H1 (cell line): ENCODE results near the gene TEAD3. TPM values are rescaled to one million over a fixed set of nuclear protein-coding genes. Genes with fewer than 3 reads are reported as not detected.

ENCODE experiments used
- CTCF ChIA-PET: fragments of 300-600 bp; sonication (Branson Sonifier 250); formaldehyde crosslinking; loops from one replicate; lab custom pipeline; 2021; ENCODE audit not compliant: partially characterized antibody; lab: Charles Lee
- POLR2A ChIA-PET: fragments of 300-600 bp; sonication (Branson Sonifier 250); formaldehyde crosslinking; loops from one replicate; lab custom pipeline; 2021; ENCODE audit warnings: inconsistent platforms; ENCODE audit not compliant: partially characterized antibody; lab: Charles Lee
- DNase-seq, 2 experiments: peaks; one replicate each; pipeline versions ENCODE4 v3.0.0 to v3.0.0-alpha.2; 2010 to 2022; ENCODE audit warnings: low spot score in 2 of 2, low read depth in 1 of 2, mixed read lengths in 1 of 2
- FAIRE-seq: peaks from 2 replicates; lab custom pipeline; 2011; peaks lifted over from hg19 to GRCh38; lab: Jason Lieb, UNC
- H2AFZ ChIP-seq: 2 replicates; pipeline ENCODE4 v1.8.1; 2012; ENCODE audit warnings: low read length, inconsistent platforms
- H2AK5ac ChIP-seq: 2 replicates; pipeline ENCODE4 v1.6.1; 2013; ENCODE audit warnings: low read depth, low read length
- H2BK120ac ChIP-seq: replicated peaks from 2 replicates; pipeline ENCODE3; 2013; ENCODE audit warnings: low read depth, low read length, inconsistent platforms
- H2BK12ac ChIP-seq: 2 replicates; pipeline ENCODE4 v1.6.1; 2013; ENCODE audit warnings: low read depth, low read length
- H2BK15ac ChIP-seq: 2 replicates; pipeline ENCODE4 v1.6.1; 2013; ENCODE audit warnings: low read length
- H2BK20ac ChIP-seq: 2 replicates; pipeline ENCODE4 v1.6.1; 2013; ENCODE audit warnings: low read length
- H2BK5ac ChIP-seq: 2 replicates; pipeline ENCODE4 v1.6.1; 2013; ENCODE audit warnings: low read depth, low read length
- H3K14ac ChIP-seq: 2 replicates; pipeline ENCODE4 v1.6.1; 2013; ENCODE audit warnings: inconsistent platforms; ENCODE audit not compliant: insufficient read length
- H3K18ac ChIP-seq: 2 replicates; pipeline ENCODE4 v1.6.1; 2013; ENCODE audit warnings: low read length; ENCODE audit errors: extremely low read depth
- H3K23ac ChIP-seq: 2 replicates; pipeline ENCODE4 v1.6.1; 2013; ENCODE audit warnings: inconsistent platforms; ENCODE audit not compliant: insufficient read length
- H3K23me2 ChIP-seq: 2 replicates; pipeline ENCODE4 v1.6.1; 2013; ENCODE audit warnings: low read depth, low read length
- H3K27ac ChIP-seq: 2 replicates; pipeline ENCODE4 v1.6.1; 2011; ENCODE audit warnings: low read depth, low read length, inconsistent platforms
- H3K27me3 ChIP-seq, 4 experiments: replicated peaks in 1 of 4; 1 replicate in 1 of 4; 2 replicates in 3 of 4; pipeline versions ENCODE4 v1.6.1 to v1.8.1; 2011 to 2013; ENCODE audit warnings: low read length in 3 of 4, mild to moderate bottlenecking in 3 of 4, inconsistent platforms in 2 of 4, mixed read lengths in 2 of 4, moderate library complexity in 1 of 4; ENCODE audit not compliant: control insufficient read depth in 3 of 4, insufficient read depth in 3 of 4; ENCODE audit errors: extremely low read depth in 1 of 4
- H3K36me3 ChIP-seq, 4 experiments: 2 replicates each; pipeline versions ENCODE4 v1.6.1 to v1.8.1; 2011 to 2013; ENCODE audit warnings: mild to moderate bottlenecking in 4 of 4, low read length in 3 of 4, moderate library complexity in 2 of 4, control low read depth in 1 of 4, inconsistent platforms in 1 of 4; ENCODE audit not compliant: insufficient read depth in 4 of 4, control insufficient read depth in 2 of 4
- H3K4ac ChIP-seq: replicated peaks from 2 replicates; pipeline ENCODE3; 2013; ENCODE audit warnings: low read length, low read depth, mixed read lengths, inconsistent platforms; ENCODE audit not compliant: insufficient read length
- H3K4me1 ChIP-seq, 4 experiments: replicated peaks in 1 of 4; 1 replicate in 1 of 4; 2 replicates in 3 of 4; pipeline versions ENCODE4 v1.6.1 to v1.8.1; 2011 to 2013; ENCODE audit warnings: low read length in 3 of 4, inconsistent platforms in 2 of 4, mixed read lengths in 1 of 4; ENCODE audit not compliant: insufficient read depth in 4 of 4, control insufficient read depth in 3 of 4
- H3K4me2 ChIP-seq, 2 experiments: 2 replicates each; pipeline versions ENCODE4 v1.6.1 to v1.8.1; 2011 to 2013; ENCODE audit warnings: low read depth in 2 of 2, low read length in 2 of 2, control low read depth in 1 of 2, inconsistent platforms in 1 of 2, mild to moderate bottlenecking in 1 of 2; ENCODE audit not compliant: insufficient read depth in 1 of 2
- H3K4me3 ChIP-seq, 4 experiments: fragments of 200-600, 300-600 bp in 1 of 4; sonication (generic), shearing (Covaris generic), sonication (Bioruptor Twin) in 1 of 4; 2 replicates each; pipeline versions ENCODE4 v1.5.1 to v1.8.1; 2011 to 2016; ENCODE audit warnings: low read length in 4 of 4, low read depth in 3 of 4, control low read depth in 2 of 4, inconsistent platforms in 2 of 4, mild to moderate bottlenecking in 2 of 4, mixed read lengths in 1 of 4, moderate library complexity in 1 of 4; ENCODE audit not compliant: insufficient read depth in 2 of 4; ENCODE audit errors: extremely low read depth in 1 of 4
- H3K56ac ChIP-seq: replicated peaks from 2 replicates; pipeline ENCODE3; 2013; ENCODE audit warnings: low read depth, mild to moderate bottlenecking, mixed read lengths, low read length, inconsistent platforms; ENCODE audit not compliant: insufficient read length
- H3K79me1 ChIP-seq: 2 replicates; pipeline ENCODE4 v1.6.1; 2013; ENCODE audit warnings: low read depth, low read length, control low read depth
- H3K79me2 ChIP-seq, 2 experiments: 2 replicates each; pipeline versions ENCODE4 v1.6.1 to v1.8.1; 2012 to 2013; ENCODE audit warnings: low read length in 2 of 2, mild to moderate bottlenecking in 2 of 2, inconsistent platforms in 1 of 2; ENCODE audit not compliant: insufficient read depth in 2 of 2, control insufficient read depth in 1 of 2
- H3K9ac ChIP-seq, 4 experiments: replicated peaks in 1 of 4; 1 replicate in 1 of 4; 2 replicates in 3 of 4; pipeline versions ENCODE4 v1.6.1 to v1.8.1; 2011 to 2013; ENCODE audit warnings: low read depth in 3 of 4, low read length in 3 of 4, control low read depth in 2 of 4, mild to moderate bottlenecking in 2 of 4, moderate library complexity in 2 of 4, inconsistent platforms in 1 of 4; ENCODE audit errors: extremely low read depth in 1 of 4
- H3K9me3 ChIP-seq, 2 experiments: 2 replicates each; pipeline versions ENCODE4 v1.6.1 to v1.8.1; 2012 to 2013; ENCODE audit warnings: mild to moderate bottlenecking in 2 of 2, moderate library complexity in 2 of 2, control low read depth in 1 of 2, inconsistent platforms in 1 of 2, low read depth in 1 of 2, low read length in 1 of 2, mixed read lengths in 1 of 2; ENCODE audit not compliant: insufficient read depth in 2 of 2
- H4K20me1 ChIP-seq, 2 experiments: replicated peaks in 1 of 2; 2 replicates each; pipeline versions ENCODE3 to v1.8.1; 2011 to 2013; ENCODE audit warnings: inconsistent platforms in 2 of 2, low read length in 2 of 2, mild to moderate bottlenecking in 1 of 2; ENCODE audit not compliant: insufficient read depth in 2 of 2, control insufficient read depth in 1 of 2
- H4K5ac ChIP-seq: 2 replicates; pipeline ENCODE4 v1.6.1; 2013; ENCODE audit warnings: low read length, low read depth, mixed read lengths, inconsistent platforms; ENCODE audit not compliant: insufficient read length
- H4K8ac ChIP-seq: 2 replicates; pipeline ENCODE4 v1.8.0; 2013; ENCODE audit warnings: mild to moderate bottlenecking, moderate library complexity, low read length, inconsistent platforms; ENCODE audit not compliant: insufficient read depth; ENCODE audit errors: extremely low read depth
- H4K91ac ChIP-seq: replicated peaks from 2 replicates; pipeline ENCODE3; 2013; ENCODE audit warnings: low read length, mixed read lengths, inconsistent platforms; ENCODE audit not compliant: insufficient read length
- POLR2AphosphoS5 ChIP-seq: IDR thresholded peaks from 2 replicates; pipeline ENCODE4 v1.6.1; 2011; ENCODE audit warnings: low read depth, low read length
- RBBP5 ChIP-seq: IDR thresholded peaks from 2 replicates; pipeline ENCODE4 v1.7.1; 2012; ENCODE audit warnings: low read depth, mild to moderate bottlenecking, inconsistent platforms, low read length, moderate library complexity, borderline replicate concordance
- WGBS, 2 experiments: shearing (Covaris generic) in 1 of 2; methylation state at CpG; one replicate each; pipeline versions ENCODE4 v1.1.6 to v1.1.7; 2013 to 2015; ENCODE audit warnings: low lambda C conversion rate in 2 of 2, mixed read lengths in 2 of 2, inconsistent platforms in 1 of 2, low coverage in 1 of 2, missing lambda C conversion rate in 1 of 2; ENCODE audit not compliant: insufficient replicate concordance in 2 of 2, insufficient coverage in 1 of 2, insufficient read length in 1 of 2; ENCODE audit errors: extremely low coverage in 1 of 2, missing lambda C conversion rate in 1 of 2; 5-methylcytosine and 5-hydroxymethylcytosine counted together
- polyA plus RNA-seq, 7 experiments: library from polyadenylated mRNA; depleted of rRNA in 3 of 7; stranded (reverse) in 5 of 7; unstranded in 2 of 7; fragments of >200 nt in 5 of 7; fragments of 200-250 nt in 2 of 7; gene quantifications; 1 replicate in 5 of 7; 2 replicates in 1 of 7; 4 replicates in 1 of 7; pipeline versions ENCODE4 v1.2.1 to v1.2.3, GENCODE V29; 2011 to 2013; ENCODE audit warnings: missing spikeins in 2 of 7, mixed read lengths in 2 of 7
- total RNA-seq: library from RNA; stranded (reverse); fragmentation: NEBNext Ultra II Directional; extraction: Animal tissue kit (Norgen Biotek cat#: 25700); gene quantifications from 2 replicates; pipeline ENCODE4 v1.2.1, GENCODE V29; 2021

Gene TEAD3
- total and polyA plus RNA-seq, 2 of the 8 experiments (the other 6 are each of a cell fraction or from before 2014, with no cell fraction given), result 20.1 to 28.7 TPM

DNA sequence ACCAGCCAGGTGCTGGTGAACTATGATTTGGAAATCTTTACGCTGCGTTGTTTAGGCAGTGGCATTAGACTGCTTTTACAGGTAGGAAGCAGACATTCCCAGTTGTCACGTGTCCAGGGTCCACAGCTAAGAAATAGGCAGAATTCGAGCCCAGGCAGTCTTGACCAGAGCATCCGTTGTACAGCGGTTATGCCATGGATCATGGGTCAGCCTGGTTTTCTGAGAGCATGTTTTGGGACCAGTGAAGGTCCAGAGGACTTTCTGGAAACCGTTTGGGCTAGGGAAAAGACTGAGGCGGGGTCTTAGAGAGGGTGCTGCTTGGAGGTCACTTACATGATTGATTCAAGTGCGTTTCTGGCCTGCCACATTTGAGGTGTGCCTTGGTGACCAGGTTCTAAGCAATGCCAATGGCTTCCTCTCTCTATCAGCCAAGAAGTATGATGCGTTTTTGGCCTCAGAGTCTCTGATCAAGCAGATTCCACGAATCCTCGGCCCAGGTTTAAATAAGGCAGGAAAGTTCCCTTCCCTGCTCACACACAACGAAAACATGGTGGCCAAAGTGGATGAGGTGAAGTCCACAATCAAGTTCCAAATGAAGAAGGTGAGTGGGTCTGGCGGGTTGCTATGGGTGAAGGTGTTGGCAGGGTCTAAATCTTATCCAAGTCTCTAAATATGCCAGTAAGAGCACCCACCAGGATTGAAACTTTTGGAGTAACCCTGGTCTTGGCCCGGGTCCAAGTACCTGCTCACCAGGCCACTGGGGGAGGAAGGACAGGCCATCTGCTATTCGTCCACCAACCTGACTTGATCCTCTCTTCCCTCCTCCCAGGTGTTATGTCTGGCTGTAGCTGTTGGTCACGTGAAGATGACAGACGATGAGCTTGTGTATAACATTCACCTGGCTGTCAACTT, 26.9 kb downstream of the TEAD3 start:
- Histone ChIP-seq H3K23me2 (peaks cover 13% of the 10 kb centered on the region), H3K27ac (peak overlapping the region; percentile 22; the same call in 1 of the 2 replicates), H2AFZ (no peak overlapping the region), H3K4me2 (peak overlapping the region; percentile 98 to 99), H3K9me3 (no peaks in the 10 kb centered on the region; a peak in 1 of 4 replicates), H2BK12ac (no peak overlapping the region), H3K79me1 (peaks cover 4% of the 10 kb centered on the region; the same call in 1 of the 2 replicates), H4K91ac (no peak overlapping the region), H3K23ac (no peak overlapping the region), H2BK15ac (no peak overlapping the region), H3K14ac (no peak overlapping the region), H2BK5ac (peak overlapping the region; percentile 71), H3K18ac (no peak overlapping the region; the same call in 1 of the 2 replicates), H3K36me3 (peaks cover 24 to 56% (median 31%) of the 10 kb centered on the region in 4 experiments), H3K9ac (peak overlapping the region in 3 of 4 experiments; percentile 90 to 98 (median 98); a peak in 6 of 7 replicates), H4K20me1 (peaks cover 32 to 33% of the 10 kb centered on the region in 2 experiments), H2BK120ac (no peak overlapping the region), H3K4ac (peak overlapping the region; percentile 2), H2BK20ac (no peak overlapping the region), H3K56ac (no peak overlapping the region), H2AK5ac (no peak overlapping the region), H3K4me3 (peak overlapping the region; percentile 86 to 99 (median 92)), H4K8ac (no peak overlapping the region), H3K79me2 (peaks cover 14 to 30% of the 10 kb centered on the region in 2 experiments), H3K4me1 (peaks cover 0 to 8% (median 5%) of the 10 kb centered on the region in 4 experiments; a peak in 6 of 7 replicates), H4K5ac (no peak overlapping the region), H3K27me3 (no peaks in the 10 kb centered on the region; a peak in 1 of 7 replicates)
- no peak for DNase-seq
- ChIA-PET CTCF (interaction anchor here (0.7 to 5.5 kb wide), 3 partner anchors 11 to 173 kb away, joined by 3 to 30 read pairs (median 16); partner anchors contain the start of gene DEF6), POLR2A (interaction anchor here (0.6 to 30.9 kb wide), 13 partner anchors 16 to 264 kb away, joined by 3 to 1319 read pairs (median 4); partner anchors contain the start of genes DEF6, FANCE, PPARD and TEAD3)
- FAIRE-seq, result no peak
- WGBS, 2 experiments, result 41% methylated on average over 18 of the region's 18 CpGs; no CpG with 5 or more reads in 1 of the 2 experiments
- TF ChIP-seq POLR2AphosphoS5 (peak; percentile 62), RBBP5 (no peak)
